ENCODE data around the gene PTPRN2. TPM values are rescaled to one million over a fixed set of nuclear protein-coding genes. Genes with fewer than 3 reads are reported as not detected.

PTPRN2 gene
- total and polyA plus RNA-seq, 7 donors, result 0.47 to 0.82 (median 0.51) TPM

DNA sequence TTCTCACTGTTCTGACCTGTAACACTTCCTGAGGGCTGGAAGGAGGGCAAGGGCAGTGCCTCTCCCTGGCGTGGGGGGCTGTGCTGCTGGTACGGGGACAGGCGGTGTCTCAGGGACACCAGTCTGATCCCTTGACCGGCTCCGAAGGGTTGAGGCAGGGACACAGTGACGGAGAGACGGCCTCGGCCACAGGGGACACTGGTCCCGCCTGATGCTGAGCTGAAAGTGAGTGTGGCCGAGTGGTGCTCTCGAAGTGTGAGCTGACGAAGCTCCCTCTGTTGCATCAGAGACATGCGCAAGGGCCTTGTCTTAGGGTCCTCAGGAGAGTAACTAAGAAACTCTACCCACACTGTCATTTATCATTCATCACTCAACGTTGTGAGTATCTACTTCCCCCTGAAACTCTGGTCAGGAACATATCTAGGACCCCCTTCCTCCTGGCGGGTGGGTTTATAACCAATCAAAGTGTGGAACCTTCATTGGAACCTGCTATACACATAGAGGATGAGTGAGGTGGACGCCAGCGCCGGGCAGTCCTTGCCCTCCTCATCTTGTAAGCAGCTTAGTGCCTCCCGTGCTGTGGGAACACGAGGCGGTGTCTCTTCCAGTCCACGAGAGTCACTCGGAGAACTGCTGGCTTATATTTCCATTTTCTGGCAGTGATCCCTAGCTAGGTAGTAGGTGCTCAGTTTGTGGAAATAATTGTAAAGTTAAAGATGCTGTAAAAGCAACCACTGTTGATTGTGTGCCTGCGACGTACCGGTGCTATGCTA lies 967.7 kb downstream of the PTPRN2 start:
- TF ChIP-seq, protein P1, sequence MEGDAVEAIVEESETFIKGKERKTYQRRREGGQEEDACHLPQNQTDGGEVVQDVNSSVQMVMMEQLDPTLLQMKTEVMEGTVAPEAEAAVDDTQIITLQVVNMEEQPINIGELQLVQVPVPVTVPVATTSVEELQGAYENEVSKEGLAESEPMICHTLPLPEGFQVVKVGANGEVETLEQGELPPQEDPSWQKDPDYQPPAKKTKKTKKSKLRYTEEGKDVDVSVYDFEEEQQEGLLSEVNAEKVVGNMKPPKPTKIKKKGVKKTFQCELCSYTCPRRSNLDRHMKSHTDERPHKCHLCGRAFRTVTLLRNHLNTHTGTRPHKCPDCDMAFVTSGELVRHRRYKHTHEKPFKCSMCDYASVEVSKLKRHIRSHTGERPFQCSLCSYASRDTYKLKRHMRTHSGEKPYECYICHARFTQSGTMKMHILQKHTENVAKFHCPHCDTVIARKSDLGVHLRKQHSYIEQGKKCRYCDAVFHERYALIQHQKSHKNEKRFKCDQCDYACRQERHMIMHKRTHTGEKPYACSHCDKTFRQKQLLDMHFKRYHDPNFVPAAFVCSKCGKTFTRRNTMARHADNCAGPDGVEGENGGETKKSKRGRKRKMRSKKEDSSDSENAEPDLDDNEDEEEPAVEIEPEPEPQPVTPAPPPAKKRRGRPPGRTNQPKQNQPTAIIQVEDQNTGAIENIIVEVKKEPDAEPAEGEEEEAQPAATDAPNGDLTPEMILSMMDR (IDR thresholded peaks at IDR 0.05), result no peak
- peaks cover 0 to 11% (median 2%) of the 10 kb centered on the region in 3 donors for H3K27me3 ChIP-seq (ENCODE audit: insufficient read depth in 3 of 3, low read length in 2 of 3)
- no peak overlapping the region for H3K4me3 ChIP-seq
- H3K27ac ChIP-seq, result no peak overlapping the region
- WGBS, 3 donors, result 76 to 78% (median 78%) methylated on average over 26 of the region's 26 CpGs
- DNase-seq (no peak), ATAC-seq (no peak)
- intact Hi-C loops (cut with DNase I), result no loop called here
- H3K36me3 ChIP-seq (ENCODE audit: insufficient read depth in 1 of 2, low read depth in 1 of 2), result no peaks in the 10 kb centered on the region
- H3K9me3 ChIP-seq, result no peaks in the 10 kb centered on the region
- H3K4me1 ChIP-seq, result no peaks in the 10 kb centered on the region

DNA sequence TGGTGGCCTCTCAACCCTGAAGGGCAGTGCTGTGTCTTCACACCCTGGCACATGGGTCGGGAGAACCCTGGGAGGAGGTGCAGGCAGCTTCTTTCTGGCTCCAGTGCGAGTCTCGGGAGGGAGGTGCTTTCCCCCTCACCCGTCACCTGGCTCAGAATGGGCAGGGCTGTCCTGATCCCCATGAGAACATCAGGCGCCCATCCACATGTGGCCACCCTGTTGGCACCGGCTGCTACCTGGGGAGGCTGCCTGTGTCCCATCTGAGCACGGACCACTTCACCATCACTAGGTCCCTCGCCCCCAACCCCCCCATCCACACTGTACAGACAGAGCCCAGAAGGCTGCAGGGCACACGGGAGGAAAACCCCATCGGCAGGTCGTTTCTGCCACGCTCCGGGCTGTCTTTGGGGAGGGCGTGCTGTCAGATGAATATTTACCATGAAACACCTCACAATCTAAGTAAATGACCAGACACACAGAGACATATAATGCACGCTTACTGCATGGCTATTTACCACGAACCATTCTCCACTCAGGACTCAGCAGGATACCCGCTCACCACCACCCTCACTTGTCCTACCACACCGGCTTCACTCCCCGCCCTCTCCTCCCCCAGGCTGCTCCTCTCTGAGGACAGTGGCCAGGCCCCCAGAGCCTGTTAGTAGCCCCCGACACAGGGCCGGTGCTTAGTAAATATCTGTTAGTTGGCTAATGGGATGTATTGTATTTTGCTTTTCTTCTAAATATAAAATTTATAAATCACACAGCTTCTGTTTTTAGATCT lies 968.6 kb downstream of the PTPRN2 start:
- ATAC-seq (no peak), DNase-seq (no peak)
- Histone ChIP-seq H3K4me1 (no peaks in the 10 kb centered on the region), H3K4me3 (no peak overlapping the region), H3K36me3 (ENCODE audit: insufficient read depth in 1 of 2, low read depth in 1 of 2) (no peaks in the 10 kb centered on the region), H3K27me3 (ENCODE audit: insufficient read depth in 3 of 3, low read length in 2 of 3) (peaks cover 0 to 11% (median 5%) of the 10 kb centered on the region in 3 donors), H3K27ac (no peak overlapping the region), H3K9me3 (no peaks in the 10 kb centered on the region)
- 82 to 83% (median 82%) methylated on average over 20 to 21 of the region's 21 CpGs for WGBS, 3 donors
- TF ChIP-seq, protein P1 (IDR thresholded peaks at IDR 0.05), result no peak
- intact Hi-C loops (cut with DNase I), result no loop called here

DNA sequence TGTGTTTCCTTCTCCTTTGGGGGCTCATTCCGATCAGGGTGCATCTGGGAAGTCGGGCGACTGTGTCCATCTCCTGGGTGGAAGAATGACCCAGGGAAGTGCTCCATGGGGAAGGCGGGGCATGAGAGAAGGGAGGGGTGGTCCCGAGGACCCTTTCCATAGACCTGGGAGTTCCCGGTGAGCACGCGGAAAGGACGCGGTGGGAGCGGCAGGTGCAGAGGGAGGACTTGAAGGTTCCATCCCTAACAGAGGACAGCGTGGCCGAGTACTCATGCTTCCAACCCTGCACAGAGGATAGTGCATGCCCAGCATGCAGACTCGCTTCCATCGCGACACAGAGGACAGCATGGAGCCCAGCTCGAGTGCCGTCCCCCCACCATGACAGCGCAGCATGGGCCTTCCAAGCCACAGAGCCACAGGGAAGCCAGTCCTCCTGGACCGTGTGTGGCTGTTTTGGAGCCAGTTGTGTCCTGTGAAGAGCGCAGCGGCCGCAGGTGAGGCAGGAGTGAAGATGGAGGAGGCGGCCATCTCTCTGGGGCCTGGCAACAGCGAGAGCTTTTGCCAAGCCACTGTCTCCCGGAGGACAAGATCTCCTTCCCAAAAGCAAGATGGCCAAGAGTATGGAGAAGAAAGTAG lies 969.4 kb downstream of the PTPRN2 start:
- H3K27ac ChIP-seq, result no peak overlapping the region
- H3K9me3 ChIP-seq, result no peaks in the 10 kb centered on the region
- H3K27me3 ChIP-seq (ENCODE audit: insufficient read depth in 3 of 3, low read length in 2 of 3), result peaks cover 0 to 18% (median 9%) of the 10 kb centered on the region in 3 donors
- H3K4me1 ChIP-seq, result no peaks in the 10 kb centered on the region
- no peaks in the 10 kb centered on the region for H3K36me3 ChIP-seq (ENCODE audit: insufficient read depth in 1 of 2, low read depth in 1 of 2)
- no peak for DNase-seq
- TF ChIP-seq, protein P1 (IDR thresholded peaks at IDR 0.05), result no peak
- no peak overlapping the region for H3K4me3 ChIP-seq
- no peak for ATAC-seq
- WGBS, 3 donors, result 89 to 93% (median 89%) methylated on average over 26 of the region's 26 CpGs
- intact Hi-C loops (cut with DNase I), result no loop called here

DNA sequence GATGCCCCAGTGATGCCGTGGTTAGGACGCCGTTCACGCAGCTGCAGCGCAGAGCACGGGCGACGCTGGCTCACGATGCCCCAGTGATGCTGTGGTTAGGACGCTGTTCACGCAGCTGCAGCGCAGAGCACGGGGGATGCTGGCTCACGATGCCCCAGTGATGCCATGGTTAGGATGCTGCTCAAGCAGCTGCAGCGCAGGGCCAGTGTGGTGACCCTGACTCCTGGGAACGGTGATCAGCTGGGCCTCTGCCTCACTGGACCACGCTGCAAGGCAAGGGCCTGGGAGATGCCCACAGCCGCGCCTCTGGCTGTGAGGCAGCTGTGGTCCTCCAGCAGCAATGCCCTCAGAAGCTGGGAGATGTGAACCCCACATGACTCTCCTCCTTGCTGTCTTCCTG lies 970.2 kb downstream of the PTPRN2 start:
- intact Hi-C loops (cut with DNase I), result no loop called here
- TF ChIP-seq, protein P1 (IDR thresholded peaks at IDR 0.05), result no peak
- Histone ChIP-seq H3K36me3 (ENCODE audit: insufficient read depth in 1 of 2, low read depth in 1 of 2) (no peaks in the 10 kb centered on the region), H3K27me3 (ENCODE audit: insufficient read depth in 3 of 3, low read length in 2 of 3) (peaks cover 0 to 26% (median 9%) of the 10 kb centered on the region in 3 donors), H3K4me1 (no peaks in the 10 kb centered on the region), H3K4me3 (no peak overlapping the region), H3K9me3 (no peaks in the 10 kb centered on the region), H3K27ac (no peak overlapping the region)
- WGBS, 3 donors, result 90 to 91% (median 91%) methylated on average over 18 to 19 of the region's 19 CpGs
- ATAC-seq (no peak), DNase-seq (no peak)

All from psoas muscle (tissue), 8 donors.